SK-N-MC (cell line): ENCODE measurements around the gene RCN1.

Source experiments
- DNase-seq: peaks from one replicate; pipeline ENCODE4 v3.0.0-alpha.2; 2011; ENCODE audit warnings: low read depth, low spot score
- H3K27ac ChIP-seq: fragments of 200-600 bp; sonication (generic); 2 replicates; pipeline ENCODE4 v1.5.1; 2016; ENCODE audit warnings: mixed run types
- H3K36me3 ChIP-seq: fragments of 200-600 bp; sonication (generic); 2 replicates; pipeline ENCODE4 v1.6.1; 2017; ENCODE audit warnings: antibody characterized with exemption, low read length, mixed read lengths; ENCODE audit not compliant: insufficient read depth
- H3K4me3 ChIP-seq: fragments of 200-600 bp; sonication (generic); 2 replicates; pipeline ENCODE4 v1.5.1; 2016
- H3K9ac ChIP-seq: fragments of 200-600 bp; sonication (generic); 2 replicates; pipeline ENCODE4 v1.8.0; 2017; ENCODE audit warnings: mixed run types, mixed read lengths; ENCODE audit not compliant: insufficient read length
- H3K9me3 ChIP-seq: fragments of 200-600 bp; sonication (generic); 2 replicates; pipeline ENCODE4 v1.6.1; 2017; ENCODE audit warnings: low read depth, mild to moderate bottlenecking, antibody characterized with exemption, low read length, moderate library complexity, mixed read lengths
- EZH2 ChIP-seq: fragments of 200-600 bp; sonication (generic); IDR thresholded peaks from one replicate; pipeline ENCODE4 v1.6.1; 2017; ENCODE audit warnings: antibody characterized with exemption
- FOXP2 ChIP-seq: optimal IDR thresholded peaks from 2 replicates; pipeline ENCODE3; 2011; ENCODE audit warnings: mild to moderate bottlenecking, moderate library complexity; ENCODE audit not compliant: insufficient read depth; ENCODE audit errors: extremely low read length, control extremely low read depth
- POLR2AphosphoS5 ChIP-seq: IDR thresholded peaks from 2 replicates; pipeline ENCODE4 v1.6.1; 2012; ENCODE audit warnings: mild to moderate bottlenecking, low read depth, low read length, borderline replicate concordance

RCN1 gene

GRCh38 chr11:32137869-32138268 is 47.0 kb downstream of the RCN1 start:
- no peaks in the 10 kb centered on the region for H3K9me3 ChIP-seq
- H3K27ac ChIP-seq, result no peak overlapping the region
- no peak overlapping the region for H3K9ac ChIP-seq
- no peak overlapping the region for H3K4me3 ChIP-seq
- no peak for DNase-seq
- TF ChIP-seq POLR2AphosphoS5 (no peak), EZH2 (no peak), FOXP2 (no peak)
- H3K36me3 ChIP-seq, result no peaks in the 10 kb centered on the region

- Histone ChIP-seq H3K9ac (no peak overlapping the region), H3K27ac (no peak overlapping the region), H3K4me3 (no peak overlapping the region), H3K9me3 (no peaks in the 10 kb centered on the region), H3K36me3 (no peaks in the 10 kb centered on the region)
- DNase-seq, result no peak
- no peak for TF ChIP-seq POLR2AphosphoS5
- TF ChIP-seq FOXP2, result no peak
- no peak for TF ChIP-seq EZH2
These were observed 48.0 kb downstream of the RCN1 start for GRCh38 chr11:32138902-32139301.

- Histone ChIP-seq H3K36me3 (no peaks in the 10 kb centered on the region), H3K27ac (no peak overlapping the region), H3K9ac (no peak overlapping the region), H3K4me3 (no peak overlapping the region), H3K9me3 (no peaks in the 10 kb centered on the region)
- DNase-seq, result no peak
- TF ChIP-seq FOXP2 (no peak), POLR2AphosphoS5 (no peak), EZH2 (no peak)
These were observed 49.1 kb downstream of the RCN1 start for GRCh38 chr11:32139896-32140520.

GRCh38 chr11:32141745-32142546 is 51.1 kb downstream of the RCN1 start:
- Histone ChIP-seq H3K4me3 (no peak overlapping the region), H3K27ac (no peak overlapping the region), H3K9ac (no peak overlapping the region), H3K9me3 (no peaks in the 10 kb centered on the region), H3K36me3 (no peaks in the 10 kb centered on the region)
- TF ChIP-seq FOXP2 (no peak), POLR2AphosphoS5 (no peak), EZH2 (no peak)
- no peak for DNase-seq

GRCh38 chr11:32143378-32143777 is 52.5 kb downstream of the RCN1 start:
- no peak for DNase-seq
- TF ChIP-seq POLR2AphosphoS5, result no peak
- no peak for TF ChIP-seq EZH2
- no peak for TF ChIP-seq FOXP2
- Histone ChIP-seq H3K9me3 (no peaks in the 10 kb centered on the region), H3K4me3 (no peak overlapping the region), H3K36me3 (no peaks in the 10 kb centered on the region), H3K9ac (no peak overlapping the region), H3K27ac (no peak overlapping the region)

GRCh38 chr11:32145282-32145681 is 54.4 kb downstream of the RCN1 start:
- TF ChIP-seq FOXP2 (no peak), EZH2 (no peak)
- no peak for DNase-seq
- Histone ChIP-seq H3K4me3 (no peak overlapping the region), H3K27ac (no peak overlapping the region), H3K36me3 (no peaks in the 10 kb centered on the region), H3K9me3 (no peaks in the 10 kb centered on the region), H3K9ac (no peak overlapping the region)

- Histone ChIP-seq H3K27ac (no peak overlapping the region), H3K9ac (no peak overlapping the region), H3K9me3 (no peaks in the 10 kb centered on the region), H3K36me3 (no peaks in the 10 kb centered on the region), H3K4me3 (no peak overlapping the region)
- TF ChIP-seq EZH2, result no peak
- no peak for TF ChIP-seq POLR2AphosphoS5
- no peak for TF ChIP-seq FOXP2
- DNase-seq, result no peak
These were observed 58.0 kb downstream of the RCN1 start for GRCh38 chr11:32148895-32149294.

GRCh38 chr11:32149748-32150147 is 58.9 kb downstream of the RCN1 start:
- Histone ChIP-seq H3K9me3 (no peaks in the 10 kb centered on the region), H3K9ac (no peak overlapping the region), H3K36me3 (no peaks in the 10 kb centered on the region), H3K27ac (no peak overlapping the region), H3K4me3 (no peak overlapping the region)
- no peak for DNase-seq
- no peak for TF ChIP-seq FOXP2
- no peak for TF ChIP-seq EZH2
- no peak for TF ChIP-seq POLR2AphosphoS5
